Measurements from ENCODE around the gene ACTRT3.

DNA sequence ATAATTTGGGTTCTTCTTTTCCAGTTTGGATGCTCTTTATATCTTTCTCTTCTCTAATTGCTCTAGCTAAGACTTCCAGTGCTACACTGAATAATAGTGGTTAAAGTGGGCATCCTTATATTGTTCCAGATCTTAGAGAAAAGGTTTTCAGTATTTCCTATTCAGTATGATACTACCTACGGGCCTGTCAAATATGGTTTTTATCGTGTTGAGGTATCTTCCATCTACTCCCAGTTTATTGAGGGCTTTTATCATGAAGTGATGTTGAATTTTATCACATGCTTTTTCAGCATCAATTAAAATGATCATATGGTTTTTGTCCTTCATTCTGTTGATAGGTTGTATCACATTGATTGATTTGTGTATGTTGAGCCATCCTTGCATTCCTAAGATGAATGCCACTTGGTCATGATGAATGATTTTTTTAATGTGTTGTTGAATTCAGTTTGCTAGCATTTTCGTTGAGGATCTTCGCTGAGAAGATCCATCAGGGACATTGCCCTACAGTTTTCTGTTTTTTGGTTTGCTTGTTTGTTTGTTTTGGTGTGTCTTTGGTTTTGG lies 46.3 kb upstream of the ACTRT3 start:
- TF ChIP-seq, protein P1, sequence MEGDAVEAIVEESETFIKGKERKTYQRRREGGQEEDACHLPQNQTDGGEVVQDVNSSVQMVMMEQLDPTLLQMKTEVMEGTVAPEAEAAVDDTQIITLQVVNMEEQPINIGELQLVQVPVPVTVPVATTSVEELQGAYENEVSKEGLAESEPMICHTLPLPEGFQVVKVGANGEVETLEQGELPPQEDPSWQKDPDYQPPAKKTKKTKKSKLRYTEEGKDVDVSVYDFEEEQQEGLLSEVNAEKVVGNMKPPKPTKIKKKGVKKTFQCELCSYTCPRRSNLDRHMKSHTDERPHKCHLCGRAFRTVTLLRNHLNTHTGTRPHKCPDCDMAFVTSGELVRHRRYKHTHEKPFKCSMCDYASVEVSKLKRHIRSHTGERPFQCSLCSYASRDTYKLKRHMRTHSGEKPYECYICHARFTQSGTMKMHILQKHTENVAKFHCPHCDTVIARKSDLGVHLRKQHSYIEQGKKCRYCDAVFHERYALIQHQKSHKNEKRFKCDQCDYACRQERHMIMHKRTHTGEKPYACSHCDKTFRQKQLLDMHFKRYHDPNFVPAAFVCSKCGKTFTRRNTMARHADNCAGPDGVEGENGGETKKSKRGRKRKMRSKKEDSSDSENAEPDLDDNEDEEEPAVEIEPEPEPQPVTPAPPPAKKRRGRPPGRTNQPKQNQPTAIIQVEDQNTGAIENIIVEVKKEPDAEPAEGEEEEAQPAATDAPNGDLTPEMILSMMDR (tag by site-specific recombination; IDR thresholded peaks at IDR 0.05) = no peak
- TF ChIP-seq HOXA7 (CRISPR knock-in tag; IDR thresholded peaks at IDR 0.05; ENCODE audit: borderline replicate concordance) (no peak), ZNF121 (tag by site-specific recombination; IDR thresholded peaks at IDR 0.05) (no peak), ZBTB7A (tag by site-specific recombination; IDR thresholded peaks at IDR 0.05; ENCODE audit: low read depth) (no peak)

All from HEK293 (cell line).